ENCODE results near the gene CNN1.

GRCh38 chr19:11499220-11499726 is 39.4 kb upstream of the CNN1 start:
- TF ChIP-seq ZNF384 (IDR thresholded peaks at IDR 0.05), result no peak
- TF ChIP-seq FOXM1 (IDR thresholded peaks at IDR 0.05; ENCODE audit: borderline replicate concordance), result no peak
- no peak for TF ChIP-seq SUZ12 (IDR thresholded peaks at IDR 0.05)
- TF ChIP-seq ELF4 (IDR thresholded peaks at IDR 0.05), result no peak
- no peak for TF ChIP-seq L3MBTL2 (conservative IDR thresholded peaks at IDR 0.05)

Data from HEK293T (cell line).